ENCODE measurements around the gene ATF2. TPM values are rescaled to one million over a fixed set of nuclear protein-coding genes. Genes with fewer than 3 reads are reported as not detected.
A peak's percentile ranks its signal among the peaks of the same experiment; 100 is the strongest.

The ATF2 gene
- total RNA-seq, 2 experiments from 2014 or later: 50.0 to 56.2 TPM

DNA sequence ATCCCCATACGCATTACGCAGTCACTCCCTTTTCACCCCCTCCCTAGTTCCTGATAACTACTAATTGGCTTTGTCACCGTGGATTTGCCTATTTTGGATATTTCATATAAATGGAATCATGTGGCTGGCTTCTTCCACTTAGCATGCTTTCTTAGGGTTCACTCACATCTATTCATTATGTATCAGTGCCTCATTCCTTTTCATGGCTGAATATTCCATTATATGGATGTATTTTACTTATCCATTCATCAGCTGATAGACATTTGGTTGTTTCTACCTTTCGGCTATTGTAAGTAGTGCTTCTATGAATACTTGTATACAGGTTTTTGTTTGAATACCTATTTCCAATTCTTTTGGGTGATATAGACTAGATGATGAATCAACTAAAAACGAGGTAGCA, 8.6 kb upstream of the ATF2 start:
- no peaks in the 10 kb centered on the region for H3K27me3 Mint-ChIP-seq
- DNase-seq (no peak), ATAC-seq (ENCODE audit: low read depth) (no peak)
- H3K9me3 Mint-ChIP-seq: no peaks in the 10 kb centered on the region
- POLR2A ChIA-PET: interaction anchor here (0.5 to 1.8 kb wide), 2 partner anchors 8 to 10 kb away, joined by 3 to 6 read pairs; partner anchors contain the start of gene ATF2
- H3K36me3 Mint-ChIP-seq: peaks cover 32% of the 10 kb centered on the region
- peaks cover 30% of the 10 kb centered on the region for H3K4me1 Mint-ChIP-seq
- no peak overlapping the region for H3K27ac Mint-ChIP-seq
- H3K4me3 Mint-ChIP-seq: no peak overlapping the region

- Mint-ChIP-seq H3K36me3 (peaks cover 32% of the 10 kb centered on the region), H3K4me3 (no peak overlapping the region), H3K4me1 (peaks cover 30% of the 10 kb centered on the region), H3K27me3 (no peaks in the 10 kb centered on the region), H3K27ac (no peak overlapping the region), H3K9me3 (no peaks in the 10 kb centered on the region)
- no peak for ATAC-seq (ENCODE audit: low read depth)
- POLR2A ChIA-PET: interaction anchor here (1.8 kb wide), 1 partner anchor 7 kb away, joined by 6 read pairs; the partner anchor contains the start of gene ATF2
- DNase-seq: no peak
Measured at GRCh38 chr2:175175896-175176295, 7.9 kb upstream of the ATF2 start.

- Mint-ChIP-seq H3K27me3 (no peaks in the 10 kb centered on the region), H3K27ac (no peak overlapping the region), H3K36me3 (peaks cover 30% of the 10 kb centered on the region), H3K9me3 (no peaks in the 10 kb centered on the region), H3K4me1 (peaks cover 30% of the 10 kb centered on the region), H3K4me3 (no peak overlapping the region)
- ATAC-seq (ENCODE audit: low read depth): no peak
- POLR2A ChIA-PET: no interaction called here
- DNase-seq: no peak
Measured at GRCh38 chr2:175175320-175175719, 7.3 kb upstream of the ATF2 start.

DNA sequence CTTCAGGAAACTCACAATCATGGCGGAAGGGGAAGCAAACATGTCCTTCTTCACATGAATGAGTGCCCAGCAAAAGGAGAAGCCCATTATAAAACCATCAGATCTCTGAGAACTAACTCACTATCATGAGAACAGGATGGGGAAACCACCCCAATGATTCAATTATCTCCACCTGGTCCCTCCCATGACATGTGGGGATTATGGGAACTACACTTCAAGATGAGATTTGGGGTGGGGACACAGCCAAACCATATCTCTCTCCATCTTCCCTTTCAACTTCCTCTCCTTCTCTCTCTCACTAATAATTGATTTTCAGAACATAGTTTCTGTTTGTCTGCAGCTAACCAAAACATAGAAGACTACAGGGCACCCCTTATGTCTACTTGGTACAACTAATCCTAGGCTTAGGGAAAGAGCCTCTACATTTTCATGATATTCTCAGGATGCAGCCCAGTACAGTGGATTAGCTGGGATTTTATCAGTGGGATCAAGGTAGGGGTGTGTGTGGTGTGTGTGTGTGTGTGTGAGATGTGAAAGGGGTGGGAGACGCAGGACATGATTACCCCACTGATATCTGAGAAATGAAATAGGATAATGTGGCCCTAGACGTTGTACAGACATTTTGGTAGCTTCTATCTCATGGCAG, 2.8 kb upstream of the ATF2 start:
- peaks cover 20% of the 10 kb centered on the region for H3K4me1 Mint-ChIP-seq
- POLR2A ChIA-PET: interaction anchor here (1.5 kb wide), 1 partner anchor 10 kb away, joined by 3 read pairs; no protein-coding TSS in a partner anchor
- ATAC-seq (ENCODE audit: low read depth) (no peak), DNase-seq (no peak)
- H3K27me3 Mint-ChIP-seq: no peaks in the 10 kb centered on the region
- peaks cover 8% of the 10 kb centered on the region for H3K36me3 Mint-ChIP-seq
- no peak overlapping the region for H3K4me3 Mint-ChIP-seq
- H3K9me3 Mint-ChIP-seq: no peaks in the 10 kb centered on the region
- peak overlapping the region; percentile 31 for H3K27ac Mint-ChIP-seq

- H3K36me3 Mint-ChIP-seq: peaks cover 7% of the 10 kb centered on the region
- H3K4me1 Mint-ChIP-seq: peaks cover 20% of the 10 kb centered on the region
- POLR2A ChIA-PET: interaction anchor here (0.9 to 1.7 kb wide), 4 partner anchors 8 to 16 kb away, joined by 5 to 10 read pairs (median 8); partner anchors contain the start of gene ATP5MC3
- H3K9me3 Mint-ChIP-seq: no peaks in the 10 kb centered on the region
- H3K27ac Mint-ChIP-seq: no peak overlapping the region
- peak overlapping the region; percentile 93 for H3K4me3 Mint-ChIP-seq
- no peak for ATAC-seq (ENCODE audit: low read depth)
- DNase-seq: no peak
- no peaks in the 10 kb centered on the region for H3K27me3 Mint-ChIP-seq
Measured at GRCh38 chr2:175169191-175169590, 1.2 kb upstream of the ATF2 start.

- POLR2A ChIA-PET: interaction anchor here (0.6 to 1.7 kb wide), 6 partner anchors 8 to 17 kb away, joined by 3 to 10 read pairs (median 8); partner anchors contain the start of gene ATP5MC3
- ATAC-seq (ENCODE audit: low read depth): peak; percentile 27
- no peak for DNase-seq
- Mint-ChIP-seq H3K36me3 (peaks cover 7% of the 10 kb centered on the region), H3K9me3 (no peaks in the 10 kb centered on the region), H3K4me3 (peak overlapping the region; percentile 93), H3K4me1 (peaks cover 20% of the 10 kb centered on the region), H3K27ac (peak overlapping the region; percentile 91), H3K27me3 (no peaks in the 10 kb centered on the region)
Measured at GRCh38 chr2:175168564-175168945, 552 bp upstream of the ATF2 start.

DNA sequence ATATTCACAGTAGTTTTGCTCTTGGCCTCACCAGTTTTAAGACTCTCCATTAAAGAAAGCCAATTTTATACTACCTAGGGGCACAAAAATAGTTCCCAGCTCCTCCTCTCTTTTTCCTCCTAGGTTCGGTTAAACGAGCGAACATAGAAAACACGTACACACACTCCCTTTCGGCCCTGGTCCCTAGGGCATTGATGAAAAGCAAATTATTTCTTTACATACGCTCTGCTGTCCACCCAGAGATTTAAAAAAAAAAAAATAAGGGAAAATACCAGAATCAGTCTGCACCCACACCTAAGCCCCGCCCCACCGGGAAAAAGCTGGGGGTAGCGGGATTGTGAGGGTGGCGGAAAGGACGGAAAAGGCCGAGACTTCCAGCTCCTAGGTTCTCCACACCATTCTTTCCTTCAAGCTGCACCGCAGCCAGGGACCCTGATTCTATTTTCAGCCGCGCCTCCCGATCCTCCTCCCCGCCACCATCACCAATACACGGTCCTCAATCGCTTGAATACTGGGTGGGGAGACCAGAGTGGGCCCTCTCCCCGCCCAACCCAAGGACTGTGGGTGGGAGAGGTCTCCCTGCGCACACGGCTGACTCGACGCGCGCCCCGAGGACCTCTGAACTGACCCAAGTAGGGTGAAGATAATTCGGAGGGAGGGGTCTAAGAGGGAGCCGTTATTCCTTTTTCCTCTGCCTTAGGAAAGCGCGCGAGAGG, 769 bp downstream of the ATF2 start:
- DNase-seq: no peak
- peak; percentile 1 for ATAC-seq (ENCODE audit: low read depth)

GRCh38 chr2:175166216-175166824, 1.7 kb downstream of the ATF2 start:
- no peaks in the 10 kb centered on the region for H3K27me3 Mint-ChIP-seq
- no peak overlapping the region for H3K27ac Mint-ChIP-seq
- H3K4me1 Mint-ChIP-seq: peaks cover 18% of the 10 kb centered on the region
- ATAC-seq (ENCODE audit: low read depth) (no peak), DNase-seq (no peak)
- peak overlapping the region; percentile 93 for H3K4me3 Mint-ChIP-seq
- peaks cover 4% of the 10 kb centered on the region for H3K36me3 Mint-ChIP-seq
- POLR2A ChIA-PET: interaction anchor here (0.6 to 0.7 kb wide), 2 partner anchors 10 to 753 kb away, joined by 3 to 8 read pairs; no protein-coding TSS in a partner anchor
- no peaks in the 10 kb centered on the region for H3K9me3 Mint-ChIP-seq

More for the DNA sequence above, 769 bp downstream of the ATF2 start:
- H3K4me3 Mint-ChIP-seq: peak overlapping the region; percentile 93
- POLR2A ChIA-PET: interaction anchor here (0.7 kb wide), 1 partner anchor 9 kb away, joined by 3 read pairs; no protein-coding TSS in a partner anchor
- no peaks in the 10 kb centered on the region for H3K27me3 Mint-ChIP-seq
- H3K9me3 Mint-ChIP-seq: no peaks in the 10 kb centered on the region
- peak overlapping the region; percentile 91 for H3K27ac Mint-ChIP-seq
- peaks cover 4% of the 10 kb centered on the region for H3K36me3 Mint-ChIP-seq
- H3K4me1 Mint-ChIP-seq: peaks cover 17% of the 10 kb centered on the region

GRCh38 chr2:175164235-175164634, 3.8 kb downstream of the ATF2 start:
- POLR2A ChIA-PET: no interaction called here
- ATAC-seq (ENCODE audit: low read depth) (no peak), DNase-seq (no peak)
- Mint-ChIP-seq H3K27ac (no peak overlapping the region), H3K27me3 (no peaks in the 10 kb centered on the region), H3K4me1 (peaks cover 19% of the 10 kb centered on the region), H3K36me3 (no peaks in the 10 kb centered on the region), H3K4me3 (no peak overlapping the region), H3K9me3 (no peaks in the 10 kb centered on the region)

DNA sequence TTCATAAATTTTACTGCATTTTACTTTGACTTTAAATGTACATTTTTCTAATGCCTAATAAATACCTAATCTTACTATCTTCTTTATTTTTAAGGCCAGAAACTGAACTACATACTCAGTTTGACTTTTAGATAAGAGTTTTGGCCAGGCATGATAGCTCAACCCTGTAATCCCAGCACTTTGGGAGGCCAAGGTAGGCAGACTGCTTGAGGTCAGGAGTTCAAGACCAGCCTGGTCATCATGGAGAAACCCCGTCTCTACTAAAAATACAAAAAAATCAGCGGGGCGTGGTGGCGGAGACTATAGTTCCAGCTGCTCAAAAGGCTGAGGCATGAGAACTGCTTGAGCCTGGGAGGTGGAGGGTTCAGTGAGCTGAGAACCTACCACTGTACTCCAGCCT, 9.1 kb downstream of the ATF2 start:
- H3K4me1 Mint-ChIP-seq: peaks cover 14% of the 10 kb centered on the region
- no peak overlapping the region for H3K27ac Mint-ChIP-seq
- ATAC-seq (ENCODE audit: low read depth) (no peak), DNase-seq (no peak)
- POLR2A ChIA-PET: interaction anchor here (0.7 to 1.3 kb wide), 2 partner anchors 10 to 54 kb away, joined by 3 to 10 read pairs; no protein-coding TSS in a partner anchor
- no peaks in the 10 kb centered on the region for H3K27me3 Mint-ChIP-seq
- no peaks in the 10 kb centered on the region for H3K9me3 Mint-ChIP-seq
- H3K36me3 Mint-ChIP-seq: peaks cover 7% of the 10 kb centered on the region
- no peak overlapping the region for H3K4me3 Mint-ChIP-seq

DNA sequence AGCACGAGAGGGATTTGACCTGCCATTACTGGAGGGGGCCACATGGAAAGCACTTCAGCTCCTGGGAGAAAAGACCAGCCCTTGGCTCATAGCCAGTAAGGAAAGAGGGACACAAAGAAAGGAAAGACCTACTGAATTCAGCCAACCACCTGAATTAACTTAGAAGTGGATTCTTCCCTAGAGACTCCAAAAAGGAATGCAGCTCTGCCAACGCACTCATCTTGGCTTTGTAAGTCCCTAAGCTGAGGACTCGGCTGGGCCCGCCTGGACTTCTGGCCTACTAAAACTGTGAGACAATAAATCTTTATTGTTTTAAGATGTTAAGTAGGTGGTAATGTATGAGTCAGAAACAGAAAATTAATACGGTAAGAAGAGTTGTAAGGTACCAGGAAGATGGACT, 11.5 kb downstream of the ATF2 start:
- Mint-ChIP-seq H3K27ac (no peak overlapping the region), H3K27me3 (no peaks in the 10 kb centered on the region), H3K4me3 (no peak overlapping the region), H3K4me1 (peaks cover 16% of the 10 kb centered on the region), H3K9me3 (no peaks in the 10 kb centered on the region), H3K36me3 (peaks cover 7% of the 10 kb centered on the region)
- DNase-seq: no peak
- POLR2A ChIA-PET: no interaction called here
- ATAC-seq (ENCODE audit: low read depth): no peak

GRCh38 chr2:175154661-175155082, 13.3 kb downstream of the ATF2 start:
- Mint-ChIP-seq H3K36me3 (peaks cover 11% of the 10 kb centered on the region), H3K27me3 (no peaks in the 10 kb centered on the region), H3K27ac (no peak overlapping the region), H3K9me3 (no peaks in the 10 kb centered on the region), H3K4me1 (peaks cover 11% of the 10 kb centered on the region), H3K4me3 (no peak overlapping the region)
- POLR2A ChIA-PET: no interaction called here
- no peak for DNase-seq
- ATAC-seq (ENCODE audit: low read depth): peak; percentile 61

GRCh38 chr2:175152242-175152641, 15.8 kb downstream of the ATF2 start:
- peaks cover 11% of the 10 kb centered on the region for H3K4me1 Mint-ChIP-seq
- no peak for ATAC-seq (ENCODE audit: low read depth)
- no peaks in the 10 kb centered on the region for H3K9me3 Mint-ChIP-seq
- H3K27me3 Mint-ChIP-seq: no peaks in the 10 kb centered on the region
- H3K4me3 Mint-ChIP-seq: no peak overlapping the region
- H3K36me3 Mint-ChIP-seq: peaks cover 26% of the 10 kb centered on the region
- POLR2A ChIA-PET: no interaction called here
- DNase-seq: no peak
- H3K27ac Mint-ChIP-seq: no peak overlapping the region

Measured in activated naive CD8-positive, alpha-beta T cell treated with anti-CD3 and anti-CD28 coated beads, Interleukin-2, amount 10 ng/mL, durations not matched to agents 7 days and 5 days (primary cell).